T-helper 2 cell treated with Interferon-gamma antibody and Interleukin-4, amounts not matched to agents 5 μg/mL and 100 μg/mL, for 36 hours (primary cell): ENCODE data around the gene RNF224.
A peak's percentile ranks its signal among the peaks of the same experiment; 100 is the strongest.

ENCODE experiments used
- DNase-seq: peaks from one replicate; pipeline ENCODE4 v3.0.0; 2021; ENCODE audit warnings: low spot score
- H3K27ac Mint-ChIP-seq: one replicate; pipeline ENCODE4 v1.8.0; 2021; ENCODE audit warnings: mild to moderate bottlenecking, mixed read lengths
- H3K27me3 Mint-ChIP-seq: one replicate; pipeline ENCODE4 v1.8.0; 2021; ENCODE audit warnings: low read depth, mixed read lengths
- H3K36me3 Mint-ChIP-seq: one replicate; pipeline ENCODE4 v1.8.0; 2021; ENCODE audit warnings: low read depth, mixed read lengths
- H3K4me1 Mint-ChIP-seq: one replicate; pipeline ENCODE4 v1.8.0; 2021; ENCODE audit warnings: low read depth, mixed read lengths
- H3K4me3 Mint-ChIP-seq: one replicate; pipeline ENCODE4 v1.8.0; 2022; ENCODE audit warnings: mild to moderate bottlenecking, moderate library complexity, mixed read lengths
- H3K9me3 Mint-ChIP-seq: one replicate; pipeline ENCODE4 v1.8.0; 2021; ENCODE audit warnings: mixed read lengths

Gene RNF224

GRCh38 chr9:137215196-137215986, 11.9 kb upstream of the RNF224 start:
- H3K4me3 Mint-ChIP-seq, result no peak overlapping the region
- no peaks in the 10 kb centered on the region for H3K9me3 Mint-ChIP-seq
- H3K36me3 Mint-ChIP-seq, result peaks cover 4% of the 10 kb centered on the region
- no peak overlapping the region for H3K27ac Mint-ChIP-seq
- no peak for DNase-seq
- H3K27me3 Mint-ChIP-seq, result no peaks in the 10 kb centered on the region
- no peaks in the 10 kb centered on the region for H3K4me1 Mint-ChIP-seq

- no peaks in the 10 kb centered on the region for H3K27me3 Mint-ChIP-seq
- H3K9me3 Mint-ChIP-seq, result no peaks in the 10 kb centered on the region
- H3K36me3 Mint-ChIP-seq, result peaks cover 4% of the 10 kb centered on the region
- no peaks in the 10 kb centered on the region for H3K4me1 Mint-ChIP-seq
- no peak overlapping the region for H3K27ac Mint-ChIP-seq
- DNase-seq, result no peak
- H3K4me3 Mint-ChIP-seq, result no peak overlapping the region
Observed at GRCh38 chr9:137216188-137216965, 10.9 kb upstream of the RNF224 start.

- no peak overlapping the region for H3K4me3 Mint-ChIP-seq
- H3K27me3 Mint-ChIP-seq, result no peaks in the 10 kb centered on the region
- H3K27ac Mint-ChIP-seq, result no peak overlapping the region
- no peaks in the 10 kb centered on the region for H3K4me1 Mint-ChIP-seq
- no peak for DNase-seq
- H3K9me3 Mint-ChIP-seq, result no peaks in the 10 kb centered on the region
- peaks cover 4% of the 10 kb centered on the region for H3K36me3 Mint-ChIP-seq
Observed at GRCh38 chr9:137217276-137218211, 9.8 kb upstream of the RNF224 start.

- Mint-ChIP-seq H3K27ac (peak overlapping the region; percentile 15), H3K27me3 (no peaks in the 10 kb centered on the region), H3K9me3 (no peaks in the 10 kb centered on the region), H3K36me3 (no peaks in the 10 kb centered on the region), H3K4me1 (peaks cover 3% of the 10 kb centered on the region), H3K4me3 (no peak overlapping the region)
- DNase-seq, result no peak
Observed at GRCh38 chr9:137218212-137218753, 9.0 kb upstream of the RNF224 start.

GRCh38 chr9:137218754-137219271, 8.5 kb upstream of the RNF224 start:
- no peak for DNase-seq
- H3K4me1 Mint-ChIP-seq, result peaks cover 3% of the 10 kb centered on the region
- no peaks in the 10 kb centered on the region for H3K9me3 Mint-ChIP-seq
- peak overlapping the region; percentile 15 for H3K27ac Mint-ChIP-seq
- H3K4me3 Mint-ChIP-seq, result no peak overlapping the region
- H3K36me3 Mint-ChIP-seq, result no peaks in the 10 kb centered on the region
- no peaks in the 10 kb centered on the region for H3K27me3 Mint-ChIP-seq

GRCh38 chr9:137219757-137220316, 7.5 kb upstream of the RNF224 start:
- Mint-ChIP-seq H3K27ac (peak overlapping the region; percentile 20), H3K36me3 (no peaks in the 10 kb centered on the region), H3K4me1 (peaks cover 3% of the 10 kb centered on the region), H3K27me3 (no peaks in the 10 kb centered on the region), H3K4me3 (peak overlapping the region; percentile 34), H3K9me3 (no peaks in the 10 kb centered on the region)
- DNase-seq, result no peak

GRCh38 chr9:137220317-137221094, 6.8 kb upstream of the RNF224 start:
- Mint-ChIP-seq H3K27ac (peak overlapping the region; percentile 20), H3K9me3 (no peaks in the 10 kb centered on the region), H3K27me3 (no peaks in the 10 kb centered on the region), H3K4me3 (peak overlapping the region; percentile 34), H3K4me1 (peaks cover 3% of the 10 kb centered on the region), H3K36me3 (no peaks in the 10 kb centered on the region)
- DNase-seq, result no peak

GRCh38 chr9:137221095-137221505, 6.2 kb upstream of the RNF224 start:
- Mint-ChIP-seq H3K4me1 (peaks cover 3% of the 10 kb centered on the region), H3K27ac (no peak overlapping the region), H3K4me3 (no peak overlapping the region), H3K9me3 (no peaks in the 10 kb centered on the region), H3K27me3 (no peaks in the 10 kb centered on the region), H3K36me3 (no peaks in the 10 kb centered on the region)
- DNase-seq, result no peak

- H3K4me3 Mint-ChIP-seq, result no peak overlapping the region
- H3K27me3 Mint-ChIP-seq, result no peaks in the 10 kb centered on the region
- no peak for DNase-seq
- H3K4me1 Mint-ChIP-seq, result peaks cover 3% of the 10 kb centered on the region
- H3K36me3 Mint-ChIP-seq, result no peaks in the 10 kb centered on the region
- H3K9me3 Mint-ChIP-seq, result no peaks in the 10 kb centered on the region
- no peak overlapping the region for H3K27ac Mint-ChIP-seq
Observed at GRCh38 chr9:137221506-137222111, 5.7 kb upstream of the RNF224 start.

- Mint-ChIP-seq H3K27me3 (no peaks in the 10 kb centered on the region), H3K4me1 (peaks cover 3% of the 10 kb centered on the region), H3K4me3 (peak within 1 kb of the TSS; percentile 84), H3K36me3 (no peaks in the 10 kb centered on the region), H3K9me3 (no peaks in the 10 kb centered on the region), H3K27ac (peak within 1 kb of the TSS; percentile 85)
- DNase-seq, result no peak
Observed at GRCh38 chr9:137222190-137223077, 4.9 kb upstream of the RNF224 start, which contains the start of gene RNF208. TSS of gene RNF208 (minus strand) at chr9:137222240. CDS start at chr9:137221212, 1,028 bp downstream.

GRCh38 chr9:137223078-137223970, 4.0 kb upstream of the RNF224 start:
- H3K4me1 Mint-ChIP-seq, result peaks cover 5% of the 10 kb centered on the region
- DNase-seq, result peak; percentile 99
- H3K36me3 Mint-ChIP-seq, result no peaks in the 10 kb centered on the region
- H3K27ac Mint-ChIP-seq, result peak overlapping the region; percentile 85
- peak overlapping the region; percentile 84 for H3K4me3 Mint-ChIP-seq
- H3K27me3 Mint-ChIP-seq, result peaks cover 2% of the 10 kb centered on the region
- no peaks in the 10 kb centered on the region for H3K9me3 Mint-ChIP-seq
